Upper lobe of left lung (tissue), 4 donors: ENCODE data around the gene MSGN1.

ENCODE experiments used
- CTCF ChIP-seq, 6 experiments: fragments of 450-650 bp in 4 of 6; fragments of 200-600 bp in 2 of 6; sonication (generic) in 2 of 6; IDR thresholded peaks; one replicate each; pipeline ENCODE4 v1.5.1; 2016 to 2019; ENCODE audit warnings: antibody characterized with exemption in 6 of 6
- POLR2A ChIP-seq, 4 donors: fragments of 450-650 bp; IDR thresholded peaks; one replicate each; pipeline ENCODE4 v1.5.1; 2016 to 2017; ENCODE audit warnings: antibody characterized with exemption in 4 of 4, mild to moderate bottlenecking in 2 of 4
- POLR2AphosphoS5 ChIP-seq, 2 donors: sonication (generic); formaldehyde crosslinking; IDR thresholded peaks; one replicate each; pipeline ENCODE4 v1.5.1; 2017; ENCODE audit warnings: antibody characterized with exemption in 2 of 2

- TF ChIP-seq CTCF (IDR thresholded peaks at IDR 0.05) (no peak), POLR2A (IDR thresholded peaks at IDR 0.05) (no peak), POLR2AphosphoS5 (IDR thresholded peaks at IDR 0.05) (no peak)
Measured at GRCh38 chr2:17857021-17857420, 40.8 kb downstream of the MSGN1 start.
